ENCODE measurements around the gene CYB5RL.
"Not testable (repeated sequence)": the region's sequence is repeated elsewhere in the genome, so short reads cannot be mapped to it uniquely, and the experiment has no call there.

CYB5RL gene

DNA sequence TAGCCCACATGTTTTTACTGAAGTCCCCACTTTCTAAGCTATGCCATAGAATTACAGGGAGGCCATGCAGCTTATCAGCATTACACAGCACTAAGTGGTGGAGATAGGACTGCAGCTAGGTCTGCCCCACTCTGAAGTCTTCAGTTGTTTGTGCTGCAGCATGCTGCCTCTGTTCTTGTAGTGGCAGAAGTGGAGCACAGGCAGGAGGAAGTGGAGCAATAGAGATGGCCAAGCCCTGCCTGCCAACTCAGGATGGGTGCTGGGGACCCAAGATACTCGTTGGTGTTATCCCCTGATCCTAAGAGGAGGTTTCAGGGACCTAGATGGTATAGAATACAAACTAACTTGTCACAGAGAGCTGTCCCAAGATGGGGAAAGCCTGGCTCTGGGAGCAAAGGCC is 13.0 kb upstream of the CYB5RL start:
- DNase-seq (ENCODE audit: extremely low spot score) = no peak
- POLR2A ChIA-PET = no interaction called here
- TF ChIP-seq, protein P1, sequence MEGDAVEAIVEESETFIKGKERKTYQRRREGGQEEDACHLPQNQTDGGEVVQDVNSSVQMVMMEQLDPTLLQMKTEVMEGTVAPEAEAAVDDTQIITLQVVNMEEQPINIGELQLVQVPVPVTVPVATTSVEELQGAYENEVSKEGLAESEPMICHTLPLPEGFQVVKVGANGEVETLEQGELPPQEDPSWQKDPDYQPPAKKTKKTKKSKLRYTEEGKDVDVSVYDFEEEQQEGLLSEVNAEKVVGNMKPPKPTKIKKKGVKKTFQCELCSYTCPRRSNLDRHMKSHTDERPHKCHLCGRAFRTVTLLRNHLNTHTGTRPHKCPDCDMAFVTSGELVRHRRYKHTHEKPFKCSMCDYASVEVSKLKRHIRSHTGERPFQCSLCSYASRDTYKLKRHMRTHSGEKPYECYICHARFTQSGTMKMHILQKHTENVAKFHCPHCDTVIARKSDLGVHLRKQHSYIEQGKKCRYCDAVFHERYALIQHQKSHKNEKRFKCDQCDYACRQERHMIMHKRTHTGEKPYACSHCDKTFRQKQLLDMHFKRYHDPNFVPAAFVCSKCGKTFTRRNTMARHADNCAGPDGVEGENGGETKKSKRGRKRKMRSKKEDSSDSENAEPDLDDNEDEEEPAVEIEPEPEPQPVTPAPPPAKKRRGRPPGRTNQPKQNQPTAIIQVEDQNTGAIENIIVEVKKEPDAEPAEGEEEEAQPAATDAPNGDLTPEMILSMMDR (IDR thresholded peaks at IDR 0.05; ENCODE audit: control extremely low read depth, extremely low read depth, low read depth, missing control alignments) = no peak
- CTCF ChIA-PET = no interaction called here

DNA sequence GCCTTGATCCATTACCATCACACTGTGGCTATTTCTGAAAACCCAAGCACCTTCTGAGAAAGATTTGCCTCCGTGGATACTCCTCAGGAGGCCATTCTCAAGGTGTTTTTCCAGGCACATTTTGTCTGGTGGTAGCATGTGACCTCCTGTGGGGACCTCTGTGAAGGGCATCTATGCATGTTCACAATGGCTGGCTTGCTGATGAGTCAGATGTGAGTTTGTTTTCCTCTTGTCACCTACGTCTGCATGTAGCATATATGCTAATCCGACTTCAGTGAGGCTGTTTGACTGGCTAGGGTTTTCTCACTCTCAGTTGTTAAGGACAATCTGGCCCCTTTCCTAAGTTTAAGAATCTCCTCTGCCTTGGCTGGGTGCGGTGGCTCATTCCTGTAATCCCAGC is 8.1 kb upstream of the CYB5RL start:
- CTCF ChIA-PET; DNase-seq (ENCODE audit: extremely low spot score); POLR2A ChIA-PET: not testable (repeated sequence)

DNA sequence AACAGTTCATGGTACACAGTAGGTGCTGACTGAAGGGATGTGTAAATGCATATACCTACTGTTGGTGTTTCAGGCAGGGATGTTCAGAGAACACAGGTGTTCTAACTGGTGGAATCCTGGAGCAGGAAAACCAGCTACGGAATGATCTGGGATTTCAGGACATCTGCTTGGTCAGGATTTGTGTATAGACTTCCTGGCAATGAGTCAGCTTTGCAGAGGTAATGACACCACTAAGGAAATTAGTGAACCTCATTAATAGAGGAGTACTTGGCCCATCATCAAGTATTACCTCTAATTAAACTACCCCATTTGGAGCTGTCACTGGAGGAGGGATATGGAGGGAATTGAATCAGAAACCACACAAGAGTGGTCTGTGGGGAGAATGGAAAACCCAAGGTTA is 7.5 kb upstream of the CYB5RL start:
- ChIA-PET POLR2A (no interaction called here), CTCF (no interaction called here)
- TF ChIP-seq, protein P1 (IDR thresholded peaks at IDR 0.05; ENCODE audit: control extremely low read depth, extremely low read depth, low read depth, missing control alignments) = no peak
- DNase-seq (ENCODE audit: extremely low spot score) = no peak

DNA sequence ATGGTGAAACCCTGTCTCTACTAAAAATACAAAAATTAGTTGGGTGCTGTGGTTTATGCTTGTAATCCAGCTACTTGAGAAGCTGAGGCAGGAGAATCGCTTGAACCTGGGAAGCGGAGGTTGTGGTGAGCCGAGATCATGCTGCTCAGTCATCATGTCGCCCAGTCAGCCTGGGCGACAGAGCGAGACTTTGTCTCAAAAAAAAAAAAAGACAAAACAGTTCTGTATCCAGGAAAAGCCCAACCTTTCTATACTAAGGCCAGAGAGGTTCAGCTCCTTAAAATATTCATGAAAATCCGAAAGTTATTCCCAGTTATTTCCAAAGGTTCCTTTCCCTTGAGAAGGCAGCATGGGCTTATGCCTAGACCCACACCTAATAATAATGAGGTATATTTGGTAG is 4.4 kb upstream of the CYB5RL start:
- ChIA-PET CTCF (interaction anchor here (1.0 to 1.1 kb wide), 2 partner anchors 23 to 245 kb away, joined by 3 read pairs; no protein-coding TSS in a partner anchor), POLR2A (no interaction called here)
- TF ChIP-seq, protein P1 (IDR thresholded peaks at IDR 0.05; ENCODE audit: control extremely low read depth, extremely low read depth, low read depth, missing control alignments) = no peak
- DNase-seq (ENCODE audit: extremely low spot score) = no peak

DNA sequence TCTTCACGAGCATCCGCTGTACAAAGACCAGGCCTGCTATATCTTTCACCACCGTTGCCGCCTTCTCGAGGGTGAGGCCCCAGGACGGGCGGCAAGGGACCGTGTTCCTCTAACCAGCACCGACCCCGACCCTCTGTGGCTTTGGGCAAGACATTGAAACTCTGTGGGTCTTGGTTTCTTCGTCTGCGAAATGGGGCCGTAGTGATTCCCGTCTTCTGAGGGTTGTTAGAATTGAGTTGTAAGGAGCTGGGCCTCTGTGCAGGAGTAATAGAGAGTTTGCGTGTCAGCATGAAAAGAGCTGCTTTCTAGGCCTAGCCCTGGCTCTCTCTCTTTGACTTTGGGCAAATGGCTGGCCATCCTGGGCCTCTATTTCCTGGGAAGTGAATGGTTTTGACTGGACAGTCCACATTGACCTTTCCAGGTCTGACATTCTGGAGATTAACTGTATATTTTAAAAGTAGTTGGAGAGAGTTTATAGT is 728 bp upstream of the CYB5RL start:
- no peak for DNase-seq (ENCODE audit: extremely low spot score)
- CTCF ChIA-PET = interaction anchor here (1.4 to 2.5 kb wide), 2 partner anchors 289 to 516 kb away, joined by 3 to 6 read pairs; no protein-coding TSS in a partner anchor
- POLR2A ChIA-PET = interaction anchor here (1.1 kb wide), 1 partner anchor 255 kb away, joined by 4 read pairs; the partner anchor contains the start of gene IFT25
- TF ChIP-seq, protein P1 (IDR thresholded peaks at IDR 0.05; ENCODE audit: control extremely low read depth, extremely low read depth, low read depth, missing control alignments) = no peak

DNA sequence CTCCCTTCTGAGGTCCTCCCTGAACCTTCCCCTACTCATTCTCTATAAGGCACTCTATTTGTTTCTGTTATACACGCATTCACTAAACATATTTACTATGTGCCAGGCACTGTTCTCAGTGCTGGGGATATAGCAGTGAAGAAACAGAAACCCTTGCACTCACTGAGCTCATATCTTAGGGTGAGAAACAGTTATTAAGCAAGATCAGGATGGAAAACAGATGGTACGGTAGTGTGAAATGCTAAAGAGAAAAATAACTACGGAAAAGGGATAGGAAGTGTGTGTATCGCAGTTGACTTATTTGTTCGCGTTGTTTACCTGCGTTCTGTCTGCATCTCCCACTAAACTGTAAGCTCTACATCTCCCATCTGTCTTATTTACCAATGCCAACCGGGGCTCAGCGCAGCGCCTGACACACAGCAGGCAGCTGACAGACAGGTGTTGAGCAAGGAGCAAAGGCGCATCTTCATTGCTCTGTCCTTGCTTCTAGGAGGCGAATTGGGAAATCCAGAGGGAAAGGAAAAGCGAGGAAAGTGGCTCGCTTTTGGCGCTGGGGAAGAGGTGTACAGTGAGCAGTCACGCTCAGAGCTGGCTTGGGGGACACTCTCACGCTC is 572 bp downstream of the CYB5RL start:
- TF ChIP-seq, protein P1 (IDR thresholded peaks at IDR 0.05; ENCODE audit: control extremely low read depth, extremely low read depth, low read depth, missing control alignments) = no peak
- POLR2A ChIA-PET = interaction anchor here (1.1 kb wide), 1 partner anchor 254 kb away, joined by 4 read pairs; the partner anchor contains the start of gene IFT25
- CTCF ChIA-PET = interaction anchor here (0.8 to 2.5 kb wide), 6 partner anchors 9 to 517 kb away, joined by 3 to 9 read pairs (median 4); no protein-coding TSS in a partner anchor

DNA sequence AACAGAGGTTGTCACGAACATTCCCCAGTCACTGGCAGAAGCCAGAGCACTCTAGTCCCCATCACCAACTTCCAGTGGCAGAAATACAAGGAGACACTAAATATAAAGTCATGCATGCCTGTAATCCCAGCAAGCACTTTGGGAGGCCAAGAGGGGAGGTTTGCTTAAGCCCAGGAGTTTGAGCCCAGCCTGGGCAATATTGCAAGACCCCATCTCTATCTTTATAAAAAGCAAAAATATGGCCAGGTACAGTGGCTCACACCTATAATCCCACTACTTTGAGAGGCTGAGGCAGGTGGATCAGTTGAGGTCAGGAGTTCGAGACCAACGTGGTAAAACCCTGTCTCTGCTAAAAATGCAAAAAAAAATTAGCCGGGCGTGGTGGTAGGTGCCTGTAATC is 6.4 kb downstream of the CYB5RL start:
- DNase-seq (ENCODE audit: extremely low spot score) = no peak
- POLR2A ChIA-PET = no interaction called here
- CTCF ChIA-PET = no interaction called here
- TF ChIP-seq, protein P1 (IDR thresholded peaks at IDR 0.05; ENCODE audit: control extremely low read depth, extremely low read depth, low read depth, missing control alignments) = no peak

More for the DNA sequence above, 572 bp downstream of the CYB5RL start:
- no peak for DNase-seq (ENCODE audit: extremely low spot score)

Measured in GM10248 (cell line).